ENCODE results near the gene TXNL1. TPM values are rescaled to one million over a fixed set of nuclear protein-coding genes. Genes with fewer than 3 reads are reported as not detected.

The TXNL1 gene
- total RNA-seq, 2 experiments from 2014 or later, result 72.8 to 74.5 TPM

- peaks cover 5% of the 10 kb centered on the region for H3K36me3 Mint-ChIP-seq (ENCODE audit: low read depth)
- no peak for ATAC-seq
- H3K27me3 Mint-ChIP-seq, result no peaks in the 10 kb centered on the region
- ChIA-PET POLR2A (interaction anchor here (6.2 kb wide), 1 partner anchor 9 kb away, joined by 29 read pairs; the partner anchor contains the start of gene TXNL1), CTCF (interaction anchor here (1.2 to 1.5 kb wide), 2 partner anchors 10 to 61 kb away, joined by 3 read pairs; no protein-coding TSS in a partner anchor)
- DNase-seq, result no peak
- no peak overlapping the region for H3K27ac Mint-ChIP-seq
- no peak for TF ChIP-seq CTCF (IDR thresholded peaks at IDR 0.05)
- H3K4me1 Mint-ChIP-seq (ENCODE audit: low read depth), result peaks cover 21% of the 10 kb centered on the region
- H3K9me3 Mint-ChIP-seq, result no peaks in the 10 kb centered on the region
- intact Hi-C loops (cut with micrococcal nuclease), result no loop called here
- no peak overlapping the region for H3K4me3 Mint-ChIP-seq
Observed at GRCh38 chr18:56647951-56648893, 9.8 kb upstream of the TXNL1 start.

DNA sequence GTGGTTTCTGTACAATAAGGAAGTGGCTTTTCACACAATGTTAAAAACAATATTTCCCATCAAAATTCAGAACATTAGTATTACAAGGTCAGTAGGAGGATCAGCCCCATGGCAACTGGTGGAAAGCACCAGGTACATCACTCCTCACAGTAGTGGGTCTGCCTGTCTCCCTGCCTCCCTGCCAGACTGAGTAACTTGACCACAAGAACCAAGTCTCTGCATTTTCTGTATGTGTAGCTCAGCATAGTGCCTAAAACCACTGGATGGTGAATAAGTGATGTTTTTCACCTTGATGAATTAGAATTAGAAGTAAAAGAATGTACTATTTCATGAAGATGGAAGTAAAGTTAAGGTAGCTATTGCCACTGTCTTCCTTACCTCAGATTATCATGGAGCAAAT, 8.7 kb upstream of the TXNL1 start:
- intact Hi-C loops (cut with micrococcal nuclease), result no loop called here
- peaks cover 3% of the 10 kb centered on the region for H3K36me3 Mint-ChIP-seq (ENCODE audit: low read depth)
- H3K4me3 Mint-ChIP-seq, result no peak overlapping the region
- no peaks in the 10 kb centered on the region for H3K27me3 Mint-ChIP-seq
- H3K9me3 Mint-ChIP-seq, result no peaks in the 10 kb centered on the region
- ChIA-PET POLR2A (interaction anchor here (0.7 to 6.2 kb wide), 2 partner anchors 8 to 20 kb away, joined by 3 to 29 read pairs; partner anchors contain the start of gene TXNL1), CTCF (interaction anchor here (1.2 to 1.5 kb wide), 4 partner anchors 9 to 62 kb away, joined by 3 to 4 read pairs (median 3); no protein-coding TSS in a partner anchor)
- DNase-seq, result peak; percentile 37
- no peak overlapping the region for H3K27ac Mint-ChIP-seq
- no peak for TF ChIP-seq CTCF (IDR thresholded peaks at IDR 0.05)
- ATAC-seq, result peak; percentile 12
- peaks cover 13% of the 10 kb centered on the region for H3K4me1 Mint-ChIP-seq (ENCODE audit: low read depth)

- TF ChIP-seq CTCF (IDR thresholded peaks at IDR 0.05), result peak; percentile 68
- no peak overlapping the region for H3K4me3 Mint-ChIP-seq
- peaks cover 8% of the 10 kb centered on the region for H3K4me1 Mint-ChIP-seq (ENCODE audit: low read depth)
- H3K36me3 Mint-ChIP-seq (ENCODE audit: low read depth), result no peaks in the 10 kb centered on the region
- no peaks in the 10 kb centered on the region for H3K27me3 Mint-ChIP-seq
- ATAC-seq (no peak), DNase-seq (no peak)
- POLR2A ChIA-PET, result no interaction called here
- no peaks in the 10 kb centered on the region for H3K9me3 Mint-ChIP-seq
- no peak overlapping the region for H3K27ac Mint-ChIP-seq
- intact Hi-C loops (cut with micrococcal nuclease), result no loop called here
- CTCF ChIA-PET, result interaction anchor here (1.5 kb wide), 1 partner anchor 56 kb away, joined by 4 read pairs; no protein-coding TSS in a partner anchor
Observed at GRCh38 chr18:56645415-56646016, 7.1 kb upstream of the TXNL1 start.

GRCh38 chr18:56643381-56643780, 5.0 kb upstream of the TXNL1 start:
- Mint-ChIP-seq H3K27ac (no peak overlapping the region), H3K36me3 (ENCODE audit: low read depth) (peaks cover 2% of the 10 kb centered on the region), H3K27me3 (no peaks in the 10 kb centered on the region), H3K4me1 (ENCODE audit: low read depth) (peaks cover 11% of the 10 kb centered on the region), H3K9me3 (no peaks in the 10 kb centered on the region), H3K4me3 (no peak overlapping the region)
- ChIA-PET POLR2A (interaction anchor here (0.6 kb wide), 1 partner anchor 9 kb away, joined by 3 read pairs; no protein-coding TSS in a partner anchor), CTCF (interaction anchor here (0.6 to 1.2 kb wide), 2 partner anchors 12 to 59 kb away, joined by 3 to 4 read pairs; no protein-coding TSS in a partner anchor)
- DNase-seq (no peak), ATAC-seq (no peak)
- intact Hi-C loops (cut with micrococcal nuclease), result no loop called here
- no peak for TF ChIP-seq CTCF (IDR thresholded peaks at IDR 0.05)
